ENCODE data around the gene OSBP2. TPM values are rescaled to one million over a fixed set of nuclear protein-coding genes. Genes with fewer than 3 reads are reported as not detected.

OSBP2 gene
- total RNA-seq, 1 donor from 2014 or later, result 15.8 TPM

DNA sequence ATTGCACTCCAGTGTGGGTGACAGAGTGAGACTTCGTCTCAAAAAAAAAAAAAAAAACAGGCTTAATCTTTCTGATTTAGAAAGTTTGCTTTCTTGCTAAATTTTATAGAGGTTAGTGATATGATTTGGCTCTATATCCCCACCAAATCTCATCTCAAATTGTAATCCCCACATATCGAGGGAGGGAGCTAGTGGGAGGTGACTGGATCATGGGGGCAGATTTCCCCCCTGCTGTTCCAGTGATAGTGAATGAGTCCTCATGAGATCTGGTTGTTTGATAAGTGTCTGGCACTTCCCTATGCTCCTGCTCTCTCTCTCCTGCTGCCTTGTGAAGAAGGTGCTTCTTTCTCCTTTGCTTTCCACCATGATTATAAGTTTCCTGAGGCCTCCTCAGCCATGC, 90.9 kb downstream of the OSBP2 start:
- peaks cover 3% of the 10 kb centered on the region for H3K27me3 Mint-ChIP-seq (ENCODE audit: low read depth)
- no peaks in the 10 kb centered on the region for H3K9me3 Mint-ChIP-seq
- H3K36me3 Mint-ChIP-seq, result no peaks in the 10 kb centered on the region
- TF ChIP-seq, protein P1, sequence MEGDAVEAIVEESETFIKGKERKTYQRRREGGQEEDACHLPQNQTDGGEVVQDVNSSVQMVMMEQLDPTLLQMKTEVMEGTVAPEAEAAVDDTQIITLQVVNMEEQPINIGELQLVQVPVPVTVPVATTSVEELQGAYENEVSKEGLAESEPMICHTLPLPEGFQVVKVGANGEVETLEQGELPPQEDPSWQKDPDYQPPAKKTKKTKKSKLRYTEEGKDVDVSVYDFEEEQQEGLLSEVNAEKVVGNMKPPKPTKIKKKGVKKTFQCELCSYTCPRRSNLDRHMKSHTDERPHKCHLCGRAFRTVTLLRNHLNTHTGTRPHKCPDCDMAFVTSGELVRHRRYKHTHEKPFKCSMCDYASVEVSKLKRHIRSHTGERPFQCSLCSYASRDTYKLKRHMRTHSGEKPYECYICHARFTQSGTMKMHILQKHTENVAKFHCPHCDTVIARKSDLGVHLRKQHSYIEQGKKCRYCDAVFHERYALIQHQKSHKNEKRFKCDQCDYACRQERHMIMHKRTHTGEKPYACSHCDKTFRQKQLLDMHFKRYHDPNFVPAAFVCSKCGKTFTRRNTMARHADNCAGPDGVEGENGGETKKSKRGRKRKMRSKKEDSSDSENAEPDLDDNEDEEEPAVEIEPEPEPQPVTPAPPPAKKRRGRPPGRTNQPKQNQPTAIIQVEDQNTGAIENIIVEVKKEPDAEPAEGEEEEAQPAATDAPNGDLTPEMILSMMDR (IDR thresholded peaks at IDR 0.05; ENCODE audit: unreplicated experiment), result no peak
- DNase-seq (ENCODE audit: low spot score in 2 of 2, unreplicated experiment in 2 of 2), result no peak
- H3K27ac Mint-ChIP-seq, result no peak overlapping the region
- H3K4me3 Mint-ChIP-seq, result no peak overlapping the region
- H3K4me1 Mint-ChIP-seq, result peaks cover 9% of the 10 kb centered on the region

DNA sequence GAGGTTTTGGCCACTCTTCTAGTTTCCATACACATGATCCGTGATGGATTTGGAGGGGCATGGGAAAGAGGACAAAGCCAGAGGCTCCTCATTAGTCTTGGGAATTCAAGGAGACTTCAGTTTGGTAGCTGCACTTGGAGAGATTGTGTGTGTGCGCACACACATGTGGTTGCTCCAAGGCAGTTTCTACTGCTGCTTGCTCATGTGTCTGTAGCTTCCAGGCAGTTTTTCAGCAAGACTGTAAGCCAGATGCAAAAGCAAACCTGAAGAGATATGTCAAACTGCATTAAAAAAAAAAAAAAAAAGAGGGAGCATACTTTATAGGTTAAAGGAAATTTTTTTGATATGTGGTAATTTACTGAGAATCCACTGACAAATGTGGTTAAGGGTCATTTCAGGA, 95.7 kb downstream of the OSBP2 start:
- Mint-ChIP-seq H3K27me3 (ENCODE audit: low read depth) (peaks cover 3% of the 10 kb centered on the region), H3K4me1 (no peaks in the 10 kb centered on the region), H3K27ac (no peak overlapping the region), H3K36me3 (peaks cover 4% of the 10 kb centered on the region), H3K4me3 (no peak overlapping the region), H3K9me3 (peaks cover 5% of the 10 kb centered on the region)
- TF ChIP-seq, protein P1 (IDR thresholded peaks at IDR 0.05; ENCODE audit: unreplicated experiment), result no peak
- no peak for DNase-seq (ENCODE audit: low spot score in 2 of 2, unreplicated experiment in 2 of 2)

DNA sequence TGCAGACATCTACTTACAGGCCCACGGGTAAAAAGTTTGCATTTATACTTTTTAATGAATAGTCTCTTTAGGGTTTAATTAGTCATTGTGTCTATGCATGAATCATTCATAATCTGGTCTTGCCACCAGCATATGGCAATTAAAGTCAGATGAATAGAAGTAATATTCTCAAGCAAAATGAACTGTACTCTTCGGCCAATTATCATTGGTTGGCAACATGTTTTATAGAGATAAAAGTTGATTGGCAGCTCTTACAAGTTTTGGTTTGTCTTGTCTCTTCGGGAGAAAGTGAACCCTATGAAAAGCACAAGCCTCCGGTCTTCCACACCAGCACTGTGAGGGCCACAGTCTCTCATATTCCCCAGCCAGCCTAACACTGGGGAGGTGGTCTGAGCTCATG, 97.8 kb downstream of the OSBP2 start:
- H3K27ac Mint-ChIP-seq, result no peak overlapping the region
- H3K27me3 Mint-ChIP-seq (ENCODE audit: low read depth), result peaks cover 4% of the 10 kb centered on the region
- DNase-seq (ENCODE audit: low spot score in 2 of 2, unreplicated experiment in 2 of 2), result no peak
- H3K4me3 Mint-ChIP-seq, result no peak overlapping the region
- peaks cover 10% of the 10 kb centered on the region for H3K9me3 Mint-ChIP-seq
- no peaks in the 10 kb centered on the region for H3K4me1 Mint-ChIP-seq
- peaks cover 4% of the 10 kb centered on the region for H3K36me3 Mint-ChIP-seq
- TF ChIP-seq, protein P1 (IDR thresholded peaks at IDR 0.05; ENCODE audit: unreplicated experiment), result no peak

DNA sequence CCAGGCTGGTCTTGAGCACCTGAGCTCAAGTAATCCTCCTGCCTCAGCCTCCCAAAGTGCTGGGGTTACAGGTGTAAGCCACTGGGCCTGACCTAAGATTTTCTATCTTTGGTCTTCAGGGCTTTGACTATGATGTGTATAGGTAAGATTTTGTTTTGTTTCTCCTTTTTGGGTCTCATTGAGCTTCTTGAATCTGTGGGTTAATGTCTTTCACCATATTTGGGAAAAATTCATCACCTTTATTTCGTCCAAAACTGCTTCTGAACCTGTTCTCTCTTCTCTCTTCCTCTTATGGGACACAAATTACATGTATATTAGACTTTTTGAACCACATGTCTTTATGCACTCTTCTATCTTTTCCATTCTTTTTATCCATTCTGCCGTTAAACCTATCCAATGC, 100.4 kb downstream of the OSBP2 start:
- H3K27me3 Mint-ChIP-seq (ENCODE audit: low read depth), result peaks cover 21% of the 10 kb centered on the region
- no peaks in the 10 kb centered on the region for H3K4me1 Mint-ChIP-seq
- H3K9me3 Mint-ChIP-seq, result peaks cover 10% of the 10 kb centered on the region
- no peak overlapping the region for H3K4me3 Mint-ChIP-seq
- TF ChIP-seq, protein P1 (IDR thresholded peaks at IDR 0.05; ENCODE audit: unreplicated experiment), result no peak
- H3K36me3 Mint-ChIP-seq, result peaks cover 4% of the 10 kb centered on the region
- no peak for DNase-seq (ENCODE audit: low spot score in 2 of 2, unreplicated experiment in 2 of 2)
- H3K27ac Mint-ChIP-seq, result no peak overlapping the region

DNA sequence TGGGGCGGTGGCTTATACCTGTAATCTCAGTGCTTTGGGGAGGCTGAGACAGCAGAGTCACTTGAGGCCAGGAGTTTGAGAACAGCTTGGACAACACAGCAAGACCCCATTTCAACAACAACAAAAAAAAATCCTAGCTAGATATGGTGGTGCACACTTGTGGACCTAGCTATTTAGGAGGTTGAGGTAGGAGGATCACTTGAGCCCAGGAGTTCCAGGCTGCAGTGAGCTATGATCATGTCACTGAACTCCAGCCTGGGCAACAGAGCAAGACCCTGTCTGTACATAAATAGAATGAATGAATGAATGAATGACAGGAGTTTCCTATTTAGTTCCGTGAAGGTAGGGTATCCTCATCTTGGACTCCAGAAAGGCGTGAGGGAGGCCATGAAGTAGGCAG, 107.0 kb downstream of the OSBP2 start:
- no peaks in the 10 kb centered on the region for H3K9me3 Mint-ChIP-seq
- H3K36me3 Mint-ChIP-seq, result no peaks in the 10 kb centered on the region
- no peak overlapping the region for H3K4me3 Mint-ChIP-seq
- TF ChIP-seq, protein P1 (IDR thresholded peaks at IDR 0.05; ENCODE audit: unreplicated experiment), result no peak
- no peak overlapping the region for H3K27ac Mint-ChIP-seq
- peaks cover 86% of the 10 kb centered on the region for H3K27me3 Mint-ChIP-seq (ENCODE audit: low read depth)
- H3K4me1 Mint-ChIP-seq, result peaks cover 4% of the 10 kb centered on the region
- no peak for DNase-seq (ENCODE audit: low spot score in 2 of 2, unreplicated experiment in 2 of 2)
